Neural crest cell (in vitro differentiated cells): ENCODE measurements around the gene EVL. TPM values are rescaled to one million over a fixed set of nuclear protein-coding genes. Genes with fewer than 3 reads are reported as not detected.
A peak's percentile ranks its signal among the peaks of the same experiment; 100 is the strongest.

Experiments
- DNase-seq: peaks from one replicate; pipeline ENCODE4 v3.0.0; 2021; ENCODE audit warnings: low read depth, mixed read lengths, low spot score
- H3K27ac Mint-ChIP-seq: one replicate; pipeline ENCODE4 v1.8.0; 2021; ENCODE audit warnings: mild to moderate bottlenecking, mixed read lengths; ENCODE audit not compliant: unreplicated experiment
- H3K27me3 Mint-ChIP-seq: 2 replicates; pipeline ENCODE4 v1.8.0; 2021; ENCODE audit warnings: low read depth, mild to moderate bottlenecking, mixed read lengths
- H3K36me3 Mint-ChIP-seq: 2 replicates; pipeline ENCODE4 v1.8.0; 2021; ENCODE audit warnings: low read depth, mild to moderate bottlenecking, mixed read lengths
- H3K4me1 Mint-ChIP-seq: 2 replicates; pipeline ENCODE4 v1.8.0; 2021; ENCODE audit warnings: mixed read lengths
- H3K4me3 Mint-ChIP-seq: one replicate; pipeline ENCODE4 v1.8.0; 2021; ENCODE audit warnings: mild to moderate bottlenecking, mixed read lengths
- H3K9me3 Mint-ChIP-seq: 2 replicates; pipeline ENCODE4 v1.8.0; 2021; ENCODE audit warnings: mixed read lengths
- CTCF ChIP-seq: fragments of 200-600 bp; sonication (generic); conservative IDR thresholded peaks from 2 replicates; pipeline ENCODE4 v1.5.0; 2021; ENCODE audit warnings: antibody characterized with exemption, mild to moderate bottlenecking
- total RNA-seq: library from RNA; stranded (reverse); gene quantifications from 2 replicates; pipeline ENCODE4 v1.2.1, GENCODE V29; 2021

Gene EVL
- total RNA-seq, 1 donor from 2014 or later, result 218 TPM

- Mint-ChIP-seq H3K9me3 (no peaks in the 10 kb centered on the region), H3K4me1 (peaks cover 20% of the 10 kb centered on the region), H3K27ac (no peak overlapping the region), H3K4me3 (no peak overlapping the region), H3K36me3 (no peaks in the 10 kb centered on the region), H3K27me3 (no peaks in the 10 kb centered on the region)
- DNase-seq, result no peak
- no peak for TF ChIP-seq CTCF
These were observed 24.0 kb upstream of the EVL start for GRCh38 chr14:100041271-100041670.

GRCh38 chr14:100042286-100042685, 22.9 kb upstream of the EVL start:
- peaks cover 20% of the 10 kb centered on the region for H3K4me1 Mint-ChIP-seq
- no peak for TF ChIP-seq CTCF
- H3K27me3 Mint-ChIP-seq, result no peaks in the 10 kb centered on the region
- H3K36me3 Mint-ChIP-seq, result no peaks in the 10 kb centered on the region
- no peak for DNase-seq
- peak overlapping the region; percentile 40 for H3K27ac Mint-ChIP-seq
- H3K4me3 Mint-ChIP-seq, result no peak overlapping the region
- no peaks in the 10 kb centered on the region for H3K9me3 Mint-ChIP-seq

GRCh38 chr14:100045642-100046344, 19.4 kb upstream of the EVL start:
- no peaks in the 10 kb centered on the region for H3K9me3 Mint-ChIP-seq
- peaks cover 15% of the 10 kb centered on the region for H3K4me1 Mint-ChIP-seq
- H3K4me3 Mint-ChIP-seq, result no peak overlapping the region
- H3K27ac Mint-ChIP-seq, result no peak overlapping the region
- no peak for DNase-seq
- H3K36me3 Mint-ChIP-seq, result no peaks in the 10 kb centered on the region
- no peak for TF ChIP-seq CTCF
- no peaks in the 10 kb centered on the region for H3K27me3 Mint-ChIP-seq

- no peak overlapping the region for H3K27ac Mint-ChIP-seq
- H3K27me3 Mint-ChIP-seq, result no peaks in the 10 kb centered on the region
- no peak for TF ChIP-seq CTCF
- peaks cover 15% of the 10 kb centered on the region for H3K4me1 Mint-ChIP-seq
- no peak overlapping the region for H3K4me3 Mint-ChIP-seq
- H3K36me3 Mint-ChIP-seq, result no peaks in the 10 kb centered on the region
- no peaks in the 10 kb centered on the region for H3K9me3 Mint-ChIP-seq
- no peak for DNase-seq
These were observed 17.6 kb upstream of the EVL start for GRCh38 chr14:100047600-100047999.

- no peaks in the 10 kb centered on the region for H3K9me3 Mint-ChIP-seq
- no peak for TF ChIP-seq CTCF
- no peak overlapping the region for H3K4me3 Mint-ChIP-seq
- H3K4me1 Mint-ChIP-seq, result peaks cover 15% of the 10 kb centered on the region
- DNase-seq, result no peak
- no peaks in the 10 kb centered on the region for H3K36me3 Mint-ChIP-seq
- no peaks in the 10 kb centered on the region for H3K27me3 Mint-ChIP-seq
- no peak overlapping the region for H3K27ac Mint-ChIP-seq
These were observed 16.4 kb upstream of the EVL start for GRCh38 chr14:100048786-100049185.
